ENCODE results near the gene ITIH4.

ITIH4 gene

GRCh38 chr3:52848617-52849016 lies 18.1 kb upstream of the ITIH4 start:
- H3K4me1 ChIP-seq (ENCODE audit: insufficient read depth, low read length): no peaks in the 10 kb centered on the region

GRCh38 chr3:52847726-52848125 lies 17.3 kb upstream of the ITIH4 start:
- Histone ChIP-seq H3K27me3 (ENCODE audit: insufficient read depth, low read length) (no peaks in the 10 kb centered on the region), H3K27ac (ENCODE audit: low read depth, low read length) (no peak overlapping the region), H3K4me3 (ENCODE audit: low read length) (no peak overlapping the region), H3K36me3 (ENCODE audit: insufficient read depth, low read length) (peaks cover 37% of the 10 kb centered on the region), H3K9ac (ENCODE audit: low read depth, low read length) (no peak overlapping the region), H3K9me3 (ENCODE audit: insufficient read depth, low read depth, low read length) (no peaks in the 10 kb centered on the region), H3K4me1 (ENCODE audit: insufficient read depth, low read length) (no peaks in the 10 kb centered on the region)
- WGBS: 92% methylated on average over 7 of the region's 7 CpGs

More at GRCh38 chr3:52848617-52849016, 18.1 kb upstream of the ITIH4 start:
- Histone ChIP-seq H3K9me3 (ENCODE audit: insufficient read depth, low read depth, low read length) (no peaks in the 10 kb centered on the region), H3K36me3 (ENCODE audit: insufficient read depth, low read length) (peaks cover 37% of the 10 kb centered on the region), H3K27ac (ENCODE audit: low read depth, low read length) (no peak overlapping the region), H3K4me3 (ENCODE audit: low read length) (no peak overlapping the region), H3K27me3 (ENCODE audit: insufficient read depth, low read length) (no peaks in the 10 kb centered on the region), H3K9ac (ENCODE audit: low read depth, low read length) (no peak overlapping the region)
- WGBS: 79% methylated on average over 7 of the region's 7 CpGs

- WGBS: 89% methylated on average over 6 of the region's 6 CpGs
- peaks cover 40% of the 10 kb centered on the region for H3K36me3 ChIP-seq (ENCODE audit: insufficient read depth, low read length)
- H3K9ac ChIP-seq (ENCODE audit: low read depth, low read length): no peak overlapping the region
- H3K4me3 ChIP-seq (ENCODE audit: low read length): no peak overlapping the region
- H3K27me3 ChIP-seq (ENCODE audit: insufficient read depth, low read length): no peaks in the 10 kb centered on the region
- no peaks in the 10 kb centered on the region for H3K9me3 ChIP-seq (ENCODE audit: insufficient read depth, low read depth, low read length)
- H3K4me1 ChIP-seq (ENCODE audit: insufficient read depth, low read length): no peaks in the 10 kb centered on the region
- H3K27ac ChIP-seq (ENCODE audit: low read depth, low read length): no peak overlapping the region
These were observed 16.8 kb upstream of the ITIH4 start for GRCh38 chr3:52847241-52847640.

GRCh38 chr3:52846432-52846965 lies 16.0 kb upstream of the ITIH4 start:
- Histone ChIP-seq H3K9ac (ENCODE audit: low read depth, low read length) (no peak overlapping the region), H3K36me3 (ENCODE audit: insufficient read depth, low read length) (peaks cover 37% of the 10 kb centered on the region), H3K9me3 (ENCODE audit: insufficient read depth, low read depth, low read length) (no peaks in the 10 kb centered on the region), H3K27me3 (ENCODE audit: insufficient read depth, low read length) (no peaks in the 10 kb centered on the region), H3K4me3 (ENCODE audit: low read length) (no peak overlapping the region), H3K27ac (ENCODE audit: low read depth, low read length) (no peak overlapping the region), H3K4me1 (ENCODE audit: insufficient read depth, low read length) (no peaks in the 10 kb centered on the region; the same call in 1 of the 2 replicates)
- WGBS: 90% methylated on average over 15 of the region's 15 CpGs

- no peaks in the 10 kb centered on the region for H3K9me3 ChIP-seq (ENCODE audit: insufficient read depth, low read depth, low read length)
- no peaks in the 10 kb centered on the region for H3K27me3 ChIP-seq (ENCODE audit: insufficient read depth, low read length)
- peaks cover 37% of the 10 kb centered on the region for H3K36me3 ChIP-seq (ENCODE audit: insufficient read depth, low read length)
- H3K4me3 ChIP-seq (ENCODE audit: low read length): no peak overlapping the region
- no peak overlapping the region for H3K27ac ChIP-seq (ENCODE audit: low read depth, low read length)
- WGBS: 92% methylated on average over 7 of the region's 7 CpGs
- H3K9ac ChIP-seq (ENCODE audit: low read depth, low read length): no peak overlapping the region
- H3K4me1 ChIP-seq (ENCODE audit: insufficient read depth, low read length): no peaks in the 10 kb centered on the region; the same call in 1 of the 2 replicates
These were observed 15.4 kb upstream of the ITIH4 start for GRCh38 chr3:52845691-52846431.

- Histone ChIP-seq H3K4me3 (ENCODE audit: low read length) (no peak overlapping the region), H3K9ac (ENCODE audit: low read depth, low read length) (no peak overlapping the region), H3K27me3 (ENCODE audit: insufficient read depth, low read length) (no peaks in the 10 kb centered on the region), H3K9me3 (ENCODE audit: insufficient read depth, low read depth, low read length) (no peaks in the 10 kb centered on the region), H3K27ac (ENCODE audit: low read depth, low read length) (no peak overlapping the region), H3K4me1 (ENCODE audit: insufficient read depth, low read length) (no peaks in the 10 kb centered on the region; the same call in 1 of the 2 replicates), H3K36me3 (ENCODE audit: insufficient read depth, low read length) (peaks cover 37% of the 10 kb centered on the region)
- 73% methylated on average over 5 of the region's 6 CpGs for WGBS
These were observed 14.7 kb upstream of the ITIH4 start for GRCh38 chr3:52845157-52845556.

GRCh38 chr3:52844290-52844975 lies 14.0 kb upstream of the ITIH4 start:
- peaks cover 32% of the 10 kb centered on the region for H3K36me3 ChIP-seq (ENCODE audit: insufficient read depth, low read length)
- H3K4me1 ChIP-seq (ENCODE audit: insufficient read depth, low read length): no peaks in the 10 kb centered on the region; the same call in 1 of the 2 replicates
- no peaks in the 10 kb centered on the region for H3K27me3 ChIP-seq (ENCODE audit: insufficient read depth, low read length)
- H3K9me3 ChIP-seq (ENCODE audit: insufficient read depth, low read depth, low read length): no peaks in the 10 kb centered on the region
- no peak overlapping the region for H3K4me3 ChIP-seq (ENCODE audit: low read length)
- no peak overlapping the region for H3K27ac ChIP-seq (ENCODE audit: low read depth, low read length)
- H3K9ac ChIP-seq (ENCODE audit: low read depth, low read length): no peak overlapping the region
- WGBS: 95% methylated on average over 18 of the region's 18 CpGs

- no peak overlapping the region for H3K4me3 ChIP-seq (ENCODE audit: low read length)
- no peak overlapping the region for H3K9ac ChIP-seq (ENCODE audit: low read depth, low read length)
- H3K36me3 ChIP-seq (ENCODE audit: insufficient read depth, low read length): peaks cover 26% of the 10 kb centered on the region
- 91% methylated on average over 2 of the region's 2 CpGs for WGBS
- H3K27ac ChIP-seq (ENCODE audit: low read depth, low read length): no peak overlapping the region
- no peaks in the 10 kb centered on the region for H3K27me3 ChIP-seq (ENCODE audit: insufficient read depth, low read length)
- H3K9me3 ChIP-seq (ENCODE audit: insufficient read depth, low read depth, low read length): no peaks in the 10 kb centered on the region
- no peaks in the 10 kb centered on the region; the same call in 1 of the 2 replicates for H3K4me1 ChIP-seq (ENCODE audit: insufficient read depth, low read length)
These were observed 13.4 kb upstream of the ITIH4 start for GRCh38 chr3:52843881-52844280.

- Histone ChIP-seq H3K36me3 (ENCODE audit: insufficient read depth, low read length) (peaks cover 20% of the 10 kb centered on the region), H3K9me3 (ENCODE audit: insufficient read depth, low read depth, low read length) (no peaks in the 10 kb centered on the region), H3K9ac (ENCODE audit: low read depth, low read length) (no peak overlapping the region), H3K27ac (ENCODE audit: low read depth, low read length) (no peak overlapping the region), H3K4me1 (ENCODE audit: insufficient read depth, low read length) (no peaks in the 10 kb centered on the region; the same call in 1 of the 2 replicates), H3K27me3 (ENCODE audit: insufficient read depth, low read length) (no peaks in the 10 kb centered on the region), H3K4me3 (ENCODE audit: low read length) (no peak overlapping the region)
- 85% methylated on average over 20 of the region's 20 CpGs for WGBS
These were observed 12.8 kb upstream of the ITIH4 start for GRCh38 chr3:52843108-52843865.

GRCh38 chr3:52842424-52842823 lies 12.0 kb upstream of the ITIH4 start:
- Histone ChIP-seq H3K9ac (ENCODE audit: low read depth, low read length) (no peak overlapping the region), H3K27me3 (ENCODE audit: insufficient read depth, low read length) (no peaks in the 10 kb centered on the region), H3K4me3 (ENCODE audit: low read length) (no peak overlapping the region), H3K9me3 (ENCODE audit: insufficient read depth, low read depth, low read length) (no peaks in the 10 kb centered on the region), H3K36me3 (ENCODE audit: insufficient read depth, low read length) (peaks cover 12% of the 10 kb centered on the region; the same call in 1 of the 2 replicates), H3K4me1 (ENCODE audit: insufficient read depth, low read length) (no peaks in the 10 kb centered on the region; the same call in 1 of the 2 replicates), H3K27ac (ENCODE audit: low read depth, low read length) (no peak overlapping the region)
- WGBS: 79% methylated on average over 7 of the region's 7 CpGs

- Histone ChIP-seq H3K27ac (ENCODE audit: low read depth, low read length) (no peak overlapping the region), H3K36me3 (ENCODE audit: insufficient read depth, low read length) (0 out of 2 replicates have a peak, but pooled peaks cover 9% of the 10 kb centered on the region), H3K9me3 (ENCODE audit: insufficient read depth, low read depth, low read length) (no peaks in the 10 kb centered on the region), H3K27me3 (ENCODE audit: insufficient read depth, low read length) (no peaks in the 10 kb centered on the region), H3K4me1 (ENCODE audit: insufficient read depth, low read length) (no peaks in the 10 kb centered on the region; the same call in 1 of the 2 replicates), H3K9ac (ENCODE audit: low read depth, low read length) (no peak overlapping the region), H3K4me3 (ENCODE audit: low read length) (no peak overlapping the region)
- 87% methylated on average over 12 of the region's 12 CpGs for WGBS
These were observed 11.5 kb upstream of the ITIH4 start for GRCh38 chr3:52841981-52842340.

All from HUES64 (cell line).